GM18907 (cell line): Measurements from ENCODE around the gene HS6ST1.

Source experiments
- ATAC-seq: cut with Tn5 transposase; IDR thresholded peaks from one replicate; pipeline ENCODE4 v1.9.1; 2021; ENCODE audit warnings: mild to moderate bottlenecking, moderate library complexity; ENCODE audit not compliant: unreplicated experiment

The HS6ST1 gene

GRCh38 chr2:128300151-128301020 lies 18.3 kb downstream of the HS6ST1 start:
- no peak for ATAC-seq

DNA sequence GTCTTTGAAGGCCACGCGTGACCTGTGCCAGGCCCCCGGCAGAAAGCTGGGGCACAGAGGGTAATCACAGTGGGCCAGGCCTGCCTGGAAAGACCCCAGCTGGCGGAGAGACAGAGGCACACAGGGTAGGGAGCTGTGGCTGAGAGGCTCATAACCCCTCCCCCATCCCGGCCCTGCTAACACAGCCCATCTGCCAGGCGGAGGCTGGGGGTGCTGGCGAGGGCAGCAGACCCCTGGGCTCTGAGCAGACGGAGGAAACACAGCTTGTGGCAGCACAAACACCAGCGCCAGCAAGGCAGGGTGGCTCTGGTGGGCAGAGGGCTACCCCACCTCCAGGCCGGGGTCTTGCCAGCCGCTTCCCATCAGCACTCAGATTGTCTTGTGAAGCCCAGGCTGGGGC lies 19.0 kb downstream of the HS6ST1 start:
- ATAC-seq = no peak

DNA sequence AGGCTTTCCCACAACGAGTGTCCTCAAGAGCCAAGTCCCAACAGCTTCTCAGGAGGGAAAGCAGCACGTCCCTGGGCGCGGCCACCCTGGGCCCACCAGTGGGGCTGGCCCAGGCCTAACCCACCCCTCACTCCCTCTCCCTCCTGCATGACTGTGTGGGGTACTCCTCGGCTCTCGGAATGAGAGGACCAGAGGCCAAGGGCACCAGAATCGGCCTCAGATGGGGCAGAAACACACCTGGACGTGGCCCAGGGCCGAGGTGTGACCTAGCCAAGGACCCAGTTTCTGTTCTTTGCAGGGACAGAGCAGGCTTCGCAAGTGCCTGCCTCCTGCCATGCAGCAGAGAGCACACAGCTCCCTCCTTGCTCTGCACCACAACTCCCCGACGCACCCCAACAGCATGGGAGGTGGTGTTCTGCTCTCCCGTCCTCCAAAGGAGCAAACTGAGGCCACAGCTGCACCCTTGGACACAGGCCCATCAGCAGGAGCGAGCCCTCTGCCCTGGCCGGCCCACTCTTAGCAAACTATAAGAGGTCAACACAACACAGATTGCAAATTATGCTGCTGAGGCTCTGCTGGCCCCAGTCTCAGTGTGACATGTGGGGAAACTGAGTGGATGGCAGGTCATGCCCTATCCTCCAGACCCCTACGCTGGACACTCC lies 19.7 kb downstream of the HS6ST1 start:
- no peak for ATAC-seq

- no peak for ATAC-seq
Measured at GRCh38 chr2:128298286-128298685, 20.4 kb downstream of the HS6ST1 start.

DNA sequence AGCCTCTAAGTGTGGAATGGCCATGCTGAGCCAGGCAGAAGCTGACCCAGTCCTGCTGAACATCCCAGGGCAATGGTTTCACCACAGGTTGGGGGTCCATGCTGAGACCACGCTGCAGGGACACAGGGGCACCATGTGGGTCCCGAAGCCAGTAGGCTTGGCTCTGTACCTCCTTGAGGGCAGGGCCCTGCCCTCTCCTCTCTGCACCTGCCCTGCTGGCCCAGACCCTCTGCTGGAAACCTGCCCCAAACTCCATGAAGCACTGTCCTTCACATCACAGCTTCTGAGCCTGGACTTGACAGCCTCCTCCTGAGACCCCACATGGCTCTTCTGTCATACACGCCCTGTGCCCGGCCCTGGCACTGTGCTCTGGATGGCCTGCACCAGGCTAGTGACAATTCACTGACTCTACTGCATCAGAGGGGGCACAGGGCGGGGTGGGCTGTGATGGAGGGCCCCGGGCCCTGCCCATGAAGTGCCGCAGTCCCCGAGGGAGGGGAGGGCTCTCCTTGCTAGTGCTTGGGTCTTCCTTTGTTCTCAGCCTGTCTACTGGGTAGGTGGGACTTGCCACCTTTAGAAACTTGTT lies 24.7 kb downstream of the HS6ST1 start:
- no peak for ATAC-seq

DNA sequence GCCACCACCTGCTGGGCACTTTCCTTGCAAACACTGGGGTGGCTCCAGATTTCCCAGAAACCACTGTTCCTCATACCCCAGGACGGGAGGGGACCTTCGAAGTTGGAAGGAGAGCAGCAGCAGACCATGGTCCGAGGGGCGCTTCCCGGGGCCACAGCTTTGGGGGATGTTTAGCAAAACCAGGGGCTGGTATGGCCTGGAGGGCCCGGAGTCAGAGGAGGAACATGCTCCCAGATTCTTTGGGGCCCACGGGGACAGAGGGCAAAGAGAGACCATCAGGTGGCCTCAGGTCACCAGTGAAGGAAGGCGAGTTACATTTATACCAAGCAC lies 25.3 kb downstream of the HS6ST1 start:
- ATAC-seq = no peak

DNA sequence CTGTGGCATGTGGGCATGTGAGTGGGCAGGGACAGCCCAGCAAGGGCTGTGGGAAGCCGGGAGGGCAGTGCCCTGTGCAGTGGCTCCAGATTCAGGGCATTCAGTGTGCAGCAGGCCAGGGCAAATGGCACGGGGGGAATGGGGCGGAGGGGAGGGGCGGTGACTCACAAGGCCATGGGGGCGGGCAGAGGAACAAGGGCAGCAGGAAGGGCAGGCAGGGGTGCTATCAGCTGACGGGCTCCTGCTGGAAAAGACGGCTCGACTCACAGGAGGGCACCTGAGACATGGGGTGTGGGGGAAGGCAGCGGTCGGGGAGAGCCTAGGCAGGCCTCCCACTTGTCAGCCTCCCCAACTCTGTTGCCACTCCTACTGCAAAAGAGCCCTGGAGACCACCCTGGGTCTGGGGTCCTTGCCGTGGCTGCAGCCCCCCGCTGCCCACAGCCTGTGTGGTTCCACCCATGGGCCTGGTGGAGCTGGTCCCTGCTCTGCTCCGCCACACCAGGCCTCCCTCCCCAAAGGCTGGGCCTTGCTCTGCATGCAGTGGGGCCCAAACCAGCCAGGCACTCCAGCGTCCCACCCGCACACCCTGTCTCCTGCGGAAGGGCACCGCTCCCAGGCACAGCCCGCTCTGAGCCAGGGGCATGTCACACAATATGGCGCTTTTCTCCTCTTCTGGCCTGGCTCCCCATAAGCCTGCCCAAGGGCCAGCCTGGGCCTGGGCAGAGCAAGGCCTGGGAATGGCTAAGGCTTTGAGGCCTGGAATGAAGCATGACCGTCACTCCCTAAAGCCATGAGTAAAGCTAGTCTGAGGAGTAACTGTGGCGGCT lies 25.9 kb downstream of the HS6ST1 start:
- no peak for ATAC-seq

GRCh38 chr2:128291844-128292598 lies 26.6 kb downstream of the HS6ST1 start:
- ATAC-seq = no peak

- no peak for ATAC-seq
Measured at GRCh38 chr2:128291161-128291843, 27.4 kb downstream of the HS6ST1 start.

DNA sequence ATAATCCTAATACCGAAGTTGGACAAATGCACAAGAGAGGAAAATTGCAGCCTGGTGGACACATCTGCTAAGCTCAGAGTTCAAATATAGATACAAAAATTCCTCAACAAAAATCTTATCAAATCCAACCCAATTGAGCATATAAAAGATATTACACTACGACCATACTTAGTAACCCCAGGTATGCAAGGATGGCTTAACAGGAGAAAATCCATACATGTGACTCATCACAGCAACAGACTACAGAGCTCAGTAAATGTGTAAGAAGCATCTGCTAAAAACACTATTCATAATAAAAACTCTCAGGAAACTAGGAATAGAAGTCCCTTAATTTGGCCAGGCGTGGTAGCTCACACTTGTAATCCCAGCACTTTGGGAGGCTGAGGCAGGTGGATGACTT lies 28.3 kb downstream of the HS6ST1 start:
- no peak for ATAC-seq

DNA sequence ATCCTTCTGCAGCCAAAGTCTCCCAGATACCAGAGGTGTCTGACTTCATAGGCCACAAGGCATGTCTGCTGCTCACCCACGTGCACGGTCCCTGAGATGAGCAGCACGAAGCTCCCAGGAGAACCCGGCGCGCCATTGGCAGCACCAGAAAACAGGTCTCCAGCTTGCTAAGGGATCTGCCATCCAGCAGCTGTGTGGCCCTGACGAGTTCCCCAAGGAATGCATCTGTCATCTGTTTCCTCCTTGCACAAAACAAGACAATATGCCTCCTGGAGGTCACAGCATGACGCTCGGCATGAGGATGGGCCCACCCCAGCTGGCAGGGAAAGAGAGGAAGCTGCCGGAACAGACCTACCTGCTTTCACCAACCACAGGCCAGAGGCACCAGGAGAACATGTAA lies 29.2 kb downstream of the HS6ST1 start:
- ATAC-seq = no peak

- ATAC-seq = no peak
Measured at GRCh38 chr2:128288781-128289180, 29.9 kb downstream of the HS6ST1 start.

DNA sequence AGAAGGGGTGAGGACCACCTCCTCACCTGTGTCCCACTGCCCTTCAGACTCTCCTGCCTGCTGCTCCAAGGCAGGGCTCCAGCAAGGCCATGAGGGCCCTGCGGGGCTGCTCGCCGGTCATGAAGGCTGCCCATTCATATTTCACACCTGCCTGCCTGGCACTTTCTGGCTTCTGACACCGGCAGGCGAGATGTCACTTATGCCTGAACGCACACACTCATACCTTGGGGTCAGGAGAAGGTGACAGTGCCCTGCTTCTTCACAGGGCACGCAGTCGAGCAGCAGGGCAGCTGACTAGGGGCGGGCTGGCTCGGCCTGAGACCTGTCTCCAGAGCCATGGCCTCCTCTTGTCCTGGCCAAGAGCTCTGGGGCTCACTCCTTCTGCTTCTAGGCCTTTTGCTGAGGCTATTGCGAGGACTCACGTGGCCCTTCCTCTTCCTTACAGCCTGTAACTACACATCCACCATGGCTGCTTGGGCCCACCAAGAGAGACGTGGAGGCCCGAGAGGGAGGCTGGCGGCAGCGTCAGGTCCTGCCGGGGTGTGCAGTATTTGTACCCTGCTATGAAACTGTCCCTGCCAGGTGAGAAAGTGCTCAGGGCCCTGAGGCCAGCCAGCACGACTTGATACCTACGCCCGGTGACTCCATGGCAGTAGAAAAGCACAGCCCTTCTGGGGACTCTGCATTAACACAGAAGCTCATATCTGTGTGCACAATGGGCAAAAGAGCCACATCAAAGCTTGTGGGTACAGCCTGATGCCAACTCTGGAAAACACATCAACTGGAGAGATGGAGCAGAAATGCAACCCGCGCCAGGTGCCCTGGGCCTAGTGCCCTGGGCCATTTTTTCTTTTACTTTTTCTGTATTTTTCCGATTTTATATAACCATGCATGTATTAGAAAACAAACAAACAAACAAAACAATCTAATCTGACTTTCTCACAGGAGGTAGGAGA lies 30.6 kb downstream of the HS6ST1 start:
- ATAC-seq = no peak

GRCh38 chr2:128286905-128287779 lies 31.5 kb downstream of the HS6ST1 start:
- no peak for ATAC-seq

- no peak for ATAC-seq
Measured at GRCh38 chr2:128286011-128286721, 32.5 kb downstream of the HS6ST1 start.

GRCh38 chr2:128285329-128285931 lies 33.2 kb downstream of the HS6ST1 start:
- no peak for ATAC-seq

GRCh38 chr2:128284841-128285240 lies 33.8 kb downstream of the HS6ST1 start:
- ATAC-seq = no peak
